PFSK-1 (cell line): Measurements from ENCODE around the gene ZNF135.

Source experiments
- POLR2AphosphoS5 ChIP-seq: IDR thresholded peaks from 2 replicates; pipeline ENCODE4 v1.6.1; 2012; ENCODE audit warnings: low read depth, mild to moderate bottlenecking, control low read depth, low read length, moderate library complexity
- REST ChIP-seq, 2 experiments: IDR thresholded peaks; 2 replicates each; pipeline versions ENCODE4 v1.6.1 to v1.8.0; 2011 to 2012; ENCODE audit warnings: low read depth in 2 of 2, low read length in 2 of 2, control low read depth in 1 of 2, inconsistent platforms in 1 of 2, mild to moderate bottlenecking in 1 of 2, moderate library complexity in 1 of 2; ENCODE audit not compliant: insufficient read depth in 1 of 2
- SIN3A ChIP-seq: IDR thresholded peaks from 2 replicates; pipeline ENCODE4 v1.6.1; 2012; ENCODE audit warnings: mild to moderate bottlenecking, low read length, moderate library complexity, borderline replicate concordance; ENCODE audit not compliant: insufficient read depth
- TAF1 ChIP-seq: IDR thresholded peaks from 2 replicates; pipeline ENCODE4 v1.6.1; 2012; ENCODE audit warnings: low read length, control low read depth, borderline replicate concordance; ENCODE audit not compliant: insufficient read depth

- TF ChIP-seq TAF1 (no peak), POLR2AphosphoS5 (no peak), REST (IDR thresholded peaks at IDR 0.05; ENCODE audit: insufficient read depth in 1 of 2, low read depth in 2 of 2, low read length in 2 of 2) (no peak), SIN3A (no peak)
Measured at GRCh38 chr19:58093071-58093470, 34.0 kb downstream of the ZNF135 start.
